Stimulated activated CD4-positive, alpha-beta T cell treated with anti-CD3 and anti-CD28 coated beads, TNF-alpha, amount 100 ng/mL, for 1 hour (primary cell): Measurements from ENCODE around the gene NKX2-3.

Experiments used
- DNase-seq, 3 donors: peaks; one replicate each; pipeline ENCODE4 v3.0.0-alpha.2; 2020; ENCODE audit warnings: low read depth in 3 of 3, low spot score in 1 of 3

Gene NKX2-3

DNA sequence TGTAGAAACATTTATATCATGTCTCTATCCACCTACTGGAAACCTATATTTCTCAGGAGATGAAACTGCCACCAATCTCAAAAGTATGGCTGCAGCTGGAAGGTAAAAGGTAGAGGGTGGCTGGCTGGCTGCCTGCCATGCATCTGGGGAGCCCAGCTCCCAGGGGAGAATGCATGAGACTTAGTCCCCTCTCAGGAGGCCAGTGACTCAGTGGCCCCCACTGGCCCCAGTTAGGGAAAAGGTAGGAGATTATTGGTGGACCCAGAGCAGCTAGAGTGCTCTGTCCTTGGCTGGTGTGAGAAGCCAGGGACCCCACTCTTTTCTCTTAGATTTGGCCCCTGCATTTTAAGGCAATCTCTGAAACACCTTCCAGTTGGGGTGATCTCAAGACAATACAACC is 6.8 kb upstream of the NKX2-3 start:
- no peak for DNase-seq

GRCh38 chr10:99526861-99527504 is 5.8 kb upstream of the NKX2-3 start:
- DNase-seq: no peak

DNA sequence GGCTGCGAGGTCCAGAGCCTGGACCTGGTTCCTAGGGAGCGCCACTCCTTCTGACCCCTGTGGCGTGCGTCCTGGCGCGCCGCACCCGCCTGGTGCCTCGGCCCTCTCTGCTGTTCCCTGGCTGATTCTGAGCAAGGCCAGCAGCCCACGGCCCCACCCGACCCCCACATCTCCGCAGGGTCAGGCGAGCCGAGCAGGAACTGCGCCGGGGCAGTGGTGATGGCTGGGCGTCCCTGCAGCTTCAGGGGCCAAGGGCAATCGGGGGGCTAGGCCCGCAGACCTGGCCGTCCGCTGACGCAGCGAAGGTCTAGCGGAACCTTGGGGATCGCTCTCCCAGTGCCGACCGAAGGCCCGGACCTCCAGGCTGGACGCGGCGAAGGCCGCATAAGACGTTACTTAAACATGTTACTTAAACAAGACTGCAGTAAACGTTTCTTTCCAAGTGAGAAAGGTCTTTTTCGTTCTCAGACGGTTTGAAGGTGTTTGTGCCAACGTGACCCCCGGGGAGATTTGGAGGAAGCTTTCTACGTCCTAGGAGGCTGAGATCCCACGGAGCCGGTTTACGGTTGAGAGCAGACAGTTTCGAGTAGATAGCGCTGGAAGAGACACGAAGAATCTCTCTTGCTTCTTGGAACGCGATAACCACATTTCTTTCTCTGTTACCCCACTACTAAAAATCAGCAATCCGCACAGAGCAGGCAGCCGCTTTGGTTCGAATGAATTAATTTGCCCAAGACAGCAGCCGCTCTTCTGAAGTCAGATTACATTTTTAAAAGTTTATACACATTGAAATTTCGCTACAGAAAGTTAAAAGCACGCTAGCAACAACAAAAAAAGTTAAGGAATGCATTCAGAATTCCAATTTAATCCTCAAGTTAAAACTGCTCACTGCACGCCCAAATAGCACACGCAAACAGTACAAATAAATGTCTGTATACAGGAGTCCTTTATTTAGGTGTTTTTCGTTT is 4.9 kb upstream of the NKX2-3 start:
- no peak for DNase-seq

DNA sequence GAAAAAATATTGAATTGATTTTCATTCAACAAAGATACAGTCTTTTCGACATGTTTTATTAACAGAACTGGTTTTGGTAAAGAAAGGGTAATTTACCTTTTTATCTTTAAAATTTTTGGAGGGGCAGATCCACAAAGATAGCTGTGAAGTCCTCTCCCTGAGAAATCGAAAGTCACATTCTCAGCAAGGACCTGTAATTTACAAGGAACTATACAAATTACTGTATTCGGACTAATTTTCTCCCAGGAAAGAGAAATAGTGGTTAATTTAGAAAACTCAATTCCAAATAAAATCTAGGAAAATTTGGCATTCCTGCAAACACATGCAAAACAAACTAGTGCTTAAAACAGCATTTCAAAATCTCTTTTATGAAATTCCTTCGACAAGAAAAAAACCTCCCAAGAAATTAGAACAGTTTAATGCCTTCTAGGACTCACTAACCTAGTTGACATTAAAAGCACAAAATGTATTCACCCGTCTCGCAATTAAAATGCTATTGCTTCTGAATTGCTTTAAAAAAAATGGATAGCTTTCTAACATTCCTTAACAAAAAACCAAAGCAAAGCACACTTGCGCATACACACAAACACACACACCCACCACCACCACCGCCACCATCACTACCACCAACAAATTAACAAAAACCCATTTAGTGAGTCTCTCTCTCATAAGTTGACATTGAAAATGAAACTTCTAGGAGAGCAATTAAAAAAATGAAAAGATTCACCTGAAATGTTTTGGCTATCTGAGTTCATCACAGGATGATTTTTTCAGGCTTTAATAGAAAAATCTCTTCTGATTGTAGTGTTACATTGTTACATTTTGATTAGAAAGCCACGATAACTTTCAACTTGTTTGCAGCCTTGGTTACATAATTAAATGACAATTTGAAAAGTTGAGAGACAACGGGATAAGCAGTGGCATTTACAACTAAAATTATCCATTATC is 4.0 kb upstream of the NKX2-3 start:
- no peak for DNase-seq

- no peak for DNase-seq
Measured at GRCh38 chr10:99529591-99530107, 3.1 kb upstream of the NKX2-3 start.

- no peak for DNase-seq
Measured at GRCh38 chr10:99530108-99531025, 2.4 kb upstream of the NKX2-3 start.

GRCh38 chr10:99531026-99531695 is 1.6 kb upstream of the NKX2-3 start:
- DNase-seq: no peak

DNA sequence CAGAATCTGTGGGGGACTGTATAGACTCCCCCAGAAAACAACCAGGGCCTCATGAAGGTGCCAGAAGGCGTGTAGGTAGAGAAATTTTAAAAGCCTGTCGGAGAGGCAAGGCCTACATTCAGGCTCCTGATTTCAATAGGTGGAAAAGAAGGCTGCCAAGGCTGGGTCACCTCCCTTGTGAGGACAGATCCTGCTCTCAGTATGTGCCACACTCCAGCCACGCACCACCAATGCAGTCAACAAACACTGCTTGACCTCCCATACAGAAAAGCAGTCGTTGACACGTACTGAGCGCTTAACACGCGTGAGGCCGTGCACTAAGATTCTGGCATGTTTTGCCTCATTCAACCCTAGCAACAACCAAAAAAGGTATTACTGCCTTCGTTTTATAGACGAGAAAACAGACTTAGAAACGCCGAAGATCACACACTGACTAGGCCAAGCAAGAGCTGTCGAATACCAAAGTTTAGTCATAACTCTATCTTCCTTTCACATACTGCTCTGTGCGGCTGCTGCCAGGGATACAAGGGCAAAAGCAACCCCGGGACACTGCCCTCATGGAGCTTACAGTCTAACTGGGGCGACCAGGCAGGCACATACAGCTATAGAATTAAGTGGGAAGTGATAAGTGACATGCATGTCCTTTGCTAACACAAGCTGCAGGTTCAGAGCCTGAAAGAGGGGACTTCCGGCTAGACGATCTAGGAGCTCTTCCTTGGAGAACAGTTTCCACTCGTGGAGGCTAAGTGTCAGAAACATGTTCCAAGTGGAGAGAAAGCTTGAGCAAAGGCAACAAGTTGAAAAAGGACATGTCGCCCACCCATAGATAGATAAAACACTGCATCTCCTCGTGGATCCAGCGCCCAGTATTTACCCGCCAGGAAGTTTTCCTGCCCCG is 797 bp upstream of the NKX2-3 start:
- no peak for DNase-seq

- DNase-seq: no peak
Measured at GRCh38 chr10:99533496-99534449, 1.0 kb downstream of the NKX2-3 start.

DNA sequence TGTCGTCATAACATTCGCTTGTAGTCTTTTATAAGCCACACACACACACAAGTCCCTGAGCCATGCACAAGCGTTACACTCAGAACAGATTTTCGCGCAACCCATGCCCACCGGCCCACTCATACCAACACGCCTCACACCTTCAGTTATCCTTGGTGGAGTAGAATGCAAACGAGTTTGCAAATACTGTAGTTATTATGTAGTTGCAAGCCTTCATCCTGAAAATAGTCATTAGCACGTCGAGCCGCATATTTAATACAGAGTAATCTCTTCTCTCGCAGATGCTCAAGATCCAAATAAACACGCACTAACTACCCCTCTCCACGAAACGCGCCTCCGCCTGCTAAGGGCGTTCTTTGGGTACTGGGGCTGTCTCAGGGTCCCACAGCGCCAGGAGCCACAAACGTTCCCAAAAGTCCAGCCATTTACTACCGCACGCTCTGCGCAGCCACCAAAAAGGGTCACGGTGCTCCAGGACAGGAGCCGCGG is 1.8 kb downstream of the NKX2-3 start:
- no peak for DNase-seq

GRCh38 chr10:99534939-99535763 is 2.4 kb downstream of the NKX2-3 start:
- DNase-seq: no peak

DNA sequence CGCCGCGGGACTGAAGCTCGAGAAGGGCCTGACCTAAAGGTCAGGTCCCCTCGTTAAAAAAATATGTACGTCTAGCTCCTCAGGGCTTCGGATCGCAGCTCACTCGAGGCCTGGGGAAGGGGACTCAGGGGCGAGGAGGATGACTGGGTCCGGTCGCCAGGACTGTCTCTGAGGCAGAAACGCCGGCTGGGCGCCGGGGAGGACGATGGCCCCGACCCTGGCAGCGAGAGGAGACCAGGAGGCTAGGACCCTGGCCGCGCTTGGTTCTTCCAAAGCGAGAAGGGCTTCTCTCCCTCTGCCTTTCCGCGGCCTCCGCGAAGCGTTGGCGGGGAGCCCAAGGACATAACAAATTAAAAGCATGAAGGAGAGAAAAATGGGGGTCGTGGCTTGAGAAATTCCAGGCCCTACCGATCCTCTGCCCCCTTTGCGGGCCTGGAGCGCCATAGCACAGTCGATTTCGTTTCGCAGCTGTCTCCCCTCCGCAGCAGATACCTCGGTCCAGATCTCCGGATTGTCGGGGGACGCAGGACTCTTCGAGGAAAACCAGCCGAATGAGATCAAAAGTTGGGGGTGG is 3.1 kb downstream of the NKX2-3 start:
- no peak for DNase-seq

DNA sequence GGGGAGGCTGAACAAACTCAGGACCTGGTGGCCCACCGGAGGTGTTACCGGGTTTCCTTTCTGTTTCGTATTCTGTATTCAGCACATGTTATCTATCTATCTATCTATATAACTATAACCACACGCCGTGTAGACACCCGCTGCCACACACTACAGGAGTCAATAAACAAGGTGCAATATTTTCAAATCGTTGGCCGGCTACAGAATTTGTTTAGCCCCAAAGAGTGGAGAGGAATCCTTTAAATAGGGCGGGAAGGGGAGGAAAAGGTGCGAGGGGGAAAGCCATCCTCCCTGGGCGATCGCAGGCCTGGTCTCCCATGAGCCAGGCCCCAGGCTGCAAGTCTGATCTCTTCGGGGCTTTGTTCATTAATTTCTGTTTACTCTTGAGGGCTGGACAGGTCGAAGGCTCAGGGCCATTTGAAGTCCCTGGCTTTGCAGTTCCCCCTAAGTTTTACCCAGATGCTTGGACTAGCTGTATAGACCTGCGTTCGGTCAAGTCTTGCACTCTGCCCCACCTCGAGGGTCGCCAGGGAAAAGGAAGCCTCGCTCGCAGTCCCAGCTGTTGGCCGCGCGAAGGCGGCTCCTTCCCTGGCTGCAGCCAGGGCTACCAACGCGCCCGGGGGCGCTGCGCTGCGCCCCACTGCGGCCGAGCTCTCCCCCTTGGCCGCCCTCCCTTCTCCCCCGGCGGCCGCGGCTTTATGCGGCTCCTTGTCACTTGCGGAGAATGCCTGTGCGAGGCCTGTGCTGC is 3.8 kb downstream of the NKX2-3 start:
- DNase-seq: no peak

- DNase-seq: no peak
Measured at GRCh38 chr10:99537086-99537988, 4.6 kb downstream of the NKX2-3 start.
